Stimulated activated CD4-positive, alpha-beta T cell treated with anti-CD3 and anti-CD28 coated beads, TNF-alpha, amount 100 ng/mL, for 1 hour (primary cell): ENCODE measurements around the gene THBS1.

Experiments
- DNase-seq, 3 donors: peaks; one replicate each; pipeline ENCODE4 v3.0.0-alpha.2; 2020; ENCODE audit warnings: low read depth in 3 of 3, low spot score in 1 of 3

The THBS1 gene

DNA sequence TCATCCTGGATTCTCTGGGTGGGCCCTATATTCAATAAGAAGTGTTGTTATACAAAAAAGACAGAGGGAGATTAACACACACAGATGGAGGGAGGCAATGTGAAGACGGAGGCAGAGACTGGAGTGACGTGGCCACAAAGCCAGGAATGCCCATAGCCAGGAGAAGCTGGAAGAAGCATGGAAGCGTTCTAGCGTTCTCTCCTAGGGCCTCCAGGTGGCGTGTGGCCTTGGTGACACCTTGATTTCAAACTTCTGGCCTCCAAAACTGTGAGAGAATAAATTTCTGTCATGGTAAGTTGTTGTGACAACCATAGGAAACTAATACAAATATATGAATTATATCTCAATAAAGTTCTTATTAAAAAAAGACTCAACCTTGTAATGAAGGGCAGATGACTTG is 21.3 kb downstream of the THBS1 start:
- DNase-seq: no peak

DNA sequence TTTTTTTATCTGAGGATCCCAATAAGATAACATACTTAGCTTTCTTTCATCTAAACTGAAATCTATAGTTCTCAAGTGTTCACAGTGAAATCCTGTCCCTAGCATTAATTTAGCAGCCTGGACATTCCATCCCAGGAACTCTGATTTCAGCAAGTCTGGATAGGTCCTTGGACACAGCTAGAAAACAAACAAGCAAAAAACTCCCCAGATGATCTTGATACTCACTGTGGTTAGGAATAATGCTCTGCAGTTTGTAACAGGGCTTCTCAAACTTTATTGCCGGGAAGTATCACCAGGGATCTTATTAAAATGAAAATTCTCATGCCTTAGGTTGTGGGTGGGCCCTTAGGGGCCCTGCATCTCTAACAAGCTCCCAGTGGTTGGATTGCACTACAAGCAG is 24.3 kb downstream of the THBS1 start:
- no peak for DNase-seq

DNA sequence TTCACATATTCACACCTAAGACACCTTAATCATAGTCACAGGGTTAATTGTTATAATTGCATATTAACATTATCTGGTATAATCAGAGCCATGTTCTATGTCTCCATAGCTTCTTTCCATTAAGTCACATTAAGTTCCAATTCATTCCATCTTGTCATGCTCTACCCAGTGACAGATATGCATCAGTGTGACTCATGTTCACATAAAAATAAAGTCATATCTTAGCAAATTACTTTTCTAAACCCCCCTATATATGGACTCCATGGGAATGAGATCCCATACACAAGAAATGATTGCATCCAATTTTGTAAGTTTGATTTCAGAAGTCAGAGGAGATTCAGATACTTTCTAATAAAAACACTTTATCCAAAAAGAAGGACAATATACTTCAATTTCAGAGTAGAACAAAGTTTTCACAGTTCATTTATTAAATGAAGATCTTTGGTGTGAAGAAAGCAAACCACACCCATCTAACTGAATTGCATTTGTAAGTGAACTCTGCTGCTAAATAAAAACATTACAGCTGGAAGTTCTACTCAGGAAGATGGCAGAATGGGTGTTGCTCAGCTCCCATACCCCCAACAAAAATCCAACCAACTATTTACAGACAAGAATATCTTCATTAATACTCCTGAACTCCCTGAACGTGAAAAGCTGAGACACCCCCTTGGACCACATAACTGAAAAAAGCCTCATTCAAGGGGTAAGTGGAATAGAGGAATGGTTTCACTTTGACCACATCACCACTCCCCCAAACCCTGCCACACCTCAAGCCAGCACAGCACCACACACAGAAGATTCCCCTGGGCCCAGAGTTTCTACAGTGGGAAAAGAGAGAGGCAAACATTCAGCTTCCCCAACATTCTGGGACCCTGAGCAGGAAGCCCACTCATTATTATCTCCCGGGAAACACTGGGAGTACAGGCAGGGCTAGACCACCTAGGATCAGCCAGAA is 27.6 kb downstream of the THBS1 start:
- DNase-seq: no peak

DNA sequence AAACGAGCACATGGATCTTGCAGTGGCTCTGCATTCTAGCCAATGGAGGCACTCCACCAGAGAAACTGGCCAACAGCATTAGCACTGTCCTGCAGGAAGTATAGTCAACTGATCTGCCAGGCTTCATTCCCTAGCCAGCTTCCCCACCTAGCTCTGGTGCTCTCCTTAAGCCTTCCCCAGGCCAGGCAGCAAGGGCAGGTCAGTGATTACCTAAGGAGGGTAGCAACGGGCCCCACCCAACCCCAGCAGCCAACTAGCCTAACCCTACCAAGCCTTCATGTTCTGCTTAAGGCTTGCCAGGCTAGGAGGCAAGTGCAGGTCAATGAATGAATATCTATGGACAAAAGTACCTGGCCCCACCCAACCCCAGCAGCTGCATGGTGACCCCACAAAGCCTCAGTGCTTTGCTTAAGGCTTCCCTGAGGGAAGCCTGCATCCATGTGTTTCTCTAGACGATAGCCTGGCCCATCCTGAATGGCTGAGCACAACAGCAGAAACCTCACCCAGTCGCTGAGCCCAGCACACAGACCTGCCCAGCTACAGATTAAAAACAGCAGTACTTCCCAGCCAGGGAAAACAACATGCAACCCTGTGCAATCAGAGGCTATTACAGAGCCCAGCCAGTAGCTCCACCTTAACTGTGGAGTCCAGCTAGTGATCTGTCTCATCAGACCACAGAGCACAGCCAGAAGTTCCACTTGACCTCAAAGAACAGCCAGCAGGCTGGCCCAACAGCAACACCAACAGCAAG is 28.5 kb downstream of the THBS1 start:
- DNase-seq: no peak

DNA sequence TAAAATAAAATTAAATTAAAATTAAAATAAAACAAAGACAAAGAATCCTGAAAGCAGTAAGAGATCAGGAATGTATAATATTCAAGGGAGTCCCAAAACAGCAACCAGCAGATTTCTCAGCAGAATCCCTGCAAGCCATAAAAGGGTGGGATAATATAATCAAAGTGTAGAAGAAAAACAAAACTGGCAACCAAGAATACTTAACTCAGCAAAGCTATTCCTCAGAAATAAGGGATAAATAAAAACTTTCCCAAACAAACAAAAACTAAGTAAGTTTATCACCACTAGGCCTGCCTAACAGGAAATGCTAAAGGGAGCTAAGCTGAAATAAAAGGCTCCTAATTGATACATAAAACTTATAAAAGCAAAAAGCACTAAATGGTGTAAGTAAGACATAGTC is 29.8 kb downstream of the THBS1 start:
- no peak for DNase-seq

DNA sequence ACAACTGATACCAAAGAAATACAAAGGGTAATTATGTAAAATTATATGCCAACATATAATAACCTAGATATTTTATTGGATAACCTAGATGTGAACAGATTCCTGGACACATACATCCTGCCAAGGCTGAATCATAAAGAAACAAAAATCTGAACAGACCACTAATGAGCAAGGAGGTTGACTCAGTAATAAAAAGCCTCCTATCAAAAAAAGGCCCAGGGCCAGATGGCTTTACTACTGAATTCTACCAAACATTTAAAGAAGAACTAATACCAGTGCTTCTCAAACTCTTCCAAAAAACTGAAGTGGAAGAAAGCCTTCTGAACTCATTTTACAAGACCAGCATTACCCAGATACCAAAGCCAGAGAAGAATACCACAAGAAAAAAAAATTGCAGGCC is 32.4 kb downstream of the THBS1 start:
- no peak for DNase-seq

DNA sequence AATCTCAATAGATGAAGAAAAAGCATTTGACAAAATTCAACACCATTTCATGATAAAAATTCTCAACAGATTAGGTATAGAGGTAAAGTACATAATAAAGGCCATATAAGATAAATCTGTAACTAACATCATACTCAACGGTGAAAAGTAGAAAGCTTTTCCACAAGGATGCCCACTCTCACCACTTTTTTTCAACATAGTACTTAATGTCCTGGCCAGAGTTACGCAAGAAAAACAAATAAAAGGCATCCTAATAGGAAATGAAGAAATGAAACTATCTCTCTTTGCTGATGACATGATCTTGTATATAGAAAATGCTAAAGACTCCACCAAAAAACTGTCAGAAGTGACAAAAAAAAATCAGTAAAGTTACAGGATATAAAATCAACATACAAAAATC is 33.0 kb downstream of the THBS1 start:
- no peak for DNase-seq

DNA sequence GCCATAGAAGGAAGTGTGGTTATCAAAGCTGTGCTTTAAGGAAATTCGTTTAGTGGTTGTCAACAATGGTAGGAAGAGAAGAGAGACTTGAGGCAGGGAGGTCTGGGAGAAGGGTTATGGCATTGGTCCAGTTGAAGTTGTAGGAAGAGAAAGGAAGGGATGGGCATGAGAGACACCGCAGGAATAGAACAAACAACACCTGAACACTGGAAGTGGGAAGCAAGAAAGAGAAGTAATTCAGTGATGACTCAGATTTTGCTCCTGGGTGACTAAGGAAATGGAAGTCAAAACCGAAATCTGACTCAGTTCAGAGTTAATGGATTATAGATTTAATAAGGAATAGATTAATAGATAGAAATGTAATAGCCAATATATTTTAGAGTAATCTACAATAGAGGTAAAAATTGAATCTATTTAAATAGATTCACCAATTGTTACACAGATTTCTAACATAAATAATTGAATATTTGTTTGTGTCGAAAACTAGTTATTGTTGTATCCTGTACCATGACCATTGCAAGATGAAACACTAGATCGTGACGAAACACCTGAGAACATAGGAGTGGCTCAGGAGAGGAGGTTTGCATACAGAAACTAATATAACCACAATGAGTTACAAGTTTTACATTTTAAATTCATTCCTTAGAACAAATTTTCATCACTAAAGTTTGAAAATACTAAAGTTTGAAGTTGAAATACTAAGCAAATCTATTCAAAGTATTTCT is 36.0 kb downstream of the THBS1 start:
- no peak for DNase-seq

DNA sequence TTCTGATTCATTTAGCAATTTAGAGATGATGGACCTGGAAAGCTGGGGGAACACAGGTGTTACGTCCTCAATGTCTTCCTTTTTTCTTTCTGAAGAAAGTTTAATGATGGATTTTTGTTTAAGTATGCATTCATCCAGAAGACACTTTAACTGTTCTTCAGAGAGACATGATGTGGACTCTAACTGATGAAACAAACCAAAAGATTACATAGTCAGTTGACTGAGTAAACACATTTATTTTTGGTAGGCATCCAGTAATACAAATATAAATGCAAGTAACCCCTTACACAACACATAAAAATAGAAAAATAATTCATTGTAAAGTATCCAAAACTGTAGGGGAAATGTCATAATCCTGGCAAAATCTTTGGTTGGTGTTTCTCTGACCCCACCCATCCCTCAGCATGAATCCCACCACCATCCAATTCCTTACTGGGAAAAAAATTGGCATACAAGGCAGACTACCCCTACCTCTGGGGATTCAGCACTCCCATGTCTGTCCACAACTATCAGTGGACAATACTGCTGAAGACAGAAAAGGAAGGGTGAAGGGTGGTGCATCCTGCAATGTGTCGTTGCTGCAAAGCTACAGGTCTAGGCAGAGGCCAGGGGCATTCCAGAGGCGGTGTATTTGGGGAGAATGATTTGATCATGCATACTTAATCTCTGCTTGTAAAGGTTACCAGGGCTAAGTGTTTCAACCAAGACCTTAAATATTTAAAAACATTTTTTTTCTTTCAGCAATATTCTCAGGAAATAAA is 37.4 kb downstream of the THBS1 start:
- no peak for DNase-seq

DNA sequence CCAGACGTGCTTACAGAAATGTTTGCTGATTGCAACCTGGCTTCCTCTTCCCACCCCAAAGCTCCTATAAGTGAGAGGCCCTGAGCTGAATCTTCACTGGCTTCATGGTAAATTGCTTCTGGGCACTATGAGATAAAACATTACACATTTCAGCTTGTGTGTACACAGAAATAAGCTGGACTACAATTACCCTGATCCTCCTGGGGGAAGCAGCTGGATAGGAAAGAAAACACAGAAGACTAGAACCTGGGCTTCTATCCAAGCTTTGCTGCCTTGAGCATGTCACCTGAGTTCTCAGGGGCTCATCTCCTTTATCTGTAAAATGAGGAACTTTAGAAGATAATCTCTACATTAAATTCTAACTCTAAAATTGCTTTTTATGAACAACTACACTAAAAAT is 40.3 kb downstream of the THBS1 start:
- DNase-seq: no peak

DNA sequence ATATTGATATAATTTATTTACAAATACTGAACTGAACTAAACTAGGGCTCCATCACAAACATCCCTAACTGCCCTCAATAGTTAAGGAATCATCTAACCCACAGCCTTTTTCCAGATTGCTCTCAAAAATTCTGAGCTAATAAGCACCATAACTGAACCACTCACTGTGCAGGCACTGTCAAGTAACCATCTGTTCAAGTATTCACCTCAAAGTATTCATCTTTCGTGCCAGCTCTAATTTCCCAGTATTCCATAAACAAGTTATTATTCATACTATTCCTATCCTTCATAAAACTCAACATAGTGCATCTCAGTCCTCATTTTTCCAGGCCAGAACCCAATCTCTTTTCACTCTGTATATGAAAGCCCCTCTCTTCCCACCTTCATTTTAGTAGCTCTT is 41.1 kb downstream of the THBS1 start:
- no peak for DNase-seq

DNA sequence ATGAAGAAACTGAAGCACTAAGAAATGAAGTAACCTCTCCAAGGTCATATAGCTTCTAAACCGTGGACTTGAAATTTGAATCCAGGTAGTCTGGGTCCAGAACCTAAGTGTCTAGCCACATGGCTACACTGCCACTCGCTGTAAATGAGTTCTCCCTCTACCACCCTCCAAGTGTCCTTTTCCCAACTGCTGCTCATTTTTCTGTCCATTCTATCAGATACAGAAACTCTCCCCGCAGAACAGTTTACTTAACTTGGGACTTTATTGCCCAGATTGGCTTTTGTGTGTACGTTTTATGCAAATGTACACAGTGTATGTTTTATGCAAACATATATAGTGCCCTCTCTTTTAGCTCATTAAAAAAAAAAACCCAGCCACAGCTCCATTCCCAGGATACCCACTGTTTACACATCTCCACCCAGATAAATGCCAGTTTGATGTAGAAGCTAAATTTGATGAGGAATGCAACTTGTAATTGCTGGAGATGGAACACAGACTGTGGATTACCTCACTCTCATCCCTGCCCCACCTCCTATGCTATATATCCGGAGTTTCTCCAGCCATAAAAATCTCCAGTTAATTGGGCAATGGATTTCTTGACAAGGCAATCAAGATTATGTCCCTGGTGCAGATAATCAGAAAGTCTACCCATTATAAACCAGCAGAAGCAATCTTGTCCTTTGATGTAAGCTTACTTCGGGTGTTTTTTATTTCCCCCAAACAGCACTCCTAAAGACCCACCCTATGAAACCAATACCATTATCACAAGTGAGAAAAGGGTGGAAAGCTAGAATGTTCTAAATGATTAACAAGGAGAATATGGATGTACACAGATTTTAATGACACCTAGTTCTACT is 42.0 kb downstream of the THBS1 start:
- no peak for DNase-seq

DNA sequence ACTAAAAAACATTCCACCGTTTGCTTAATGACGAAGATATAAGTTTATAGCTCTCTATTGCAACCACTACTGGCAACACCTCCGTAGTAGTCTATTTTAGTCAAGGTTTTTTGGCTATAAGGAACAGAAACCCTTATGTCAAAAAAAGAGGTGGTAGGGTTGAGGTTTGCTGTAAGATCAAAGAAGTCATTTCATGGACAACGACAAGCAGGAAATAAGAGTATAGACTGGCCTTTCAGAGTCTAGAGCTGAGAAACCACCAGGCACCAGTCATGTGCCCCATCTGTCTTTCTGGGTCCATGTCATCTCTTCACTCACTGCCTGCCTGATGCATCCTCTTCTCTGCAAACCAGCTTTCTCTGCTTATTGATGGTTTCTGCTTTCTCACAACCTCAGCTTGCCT is 42.7 kb downstream of the THBS1 start:
- no peak for DNase-seq

DNA sequence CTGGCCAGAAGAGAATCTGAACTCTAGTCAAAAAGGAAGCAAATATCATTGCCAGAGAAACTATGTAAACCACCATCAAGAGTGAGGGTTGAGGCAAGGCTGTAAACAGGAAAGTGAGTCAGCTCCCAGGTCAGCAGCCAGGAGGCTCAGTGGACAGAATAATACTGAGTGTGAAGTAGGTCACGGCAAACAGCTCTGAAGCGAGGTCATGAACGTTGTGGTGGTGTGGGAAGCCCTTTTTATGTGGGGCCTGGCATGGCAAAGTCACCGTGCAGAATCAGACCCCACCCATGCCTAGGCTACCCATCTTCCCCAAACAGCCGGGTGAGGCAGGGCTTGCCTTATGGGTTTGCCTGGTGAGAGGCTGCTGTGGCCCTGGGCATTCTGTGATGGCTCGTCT is 43.9 kb downstream of the THBS1 start:
- peak in 2 of 3 donors; percentile 30 to 53 for DNase-seq

DNA sequence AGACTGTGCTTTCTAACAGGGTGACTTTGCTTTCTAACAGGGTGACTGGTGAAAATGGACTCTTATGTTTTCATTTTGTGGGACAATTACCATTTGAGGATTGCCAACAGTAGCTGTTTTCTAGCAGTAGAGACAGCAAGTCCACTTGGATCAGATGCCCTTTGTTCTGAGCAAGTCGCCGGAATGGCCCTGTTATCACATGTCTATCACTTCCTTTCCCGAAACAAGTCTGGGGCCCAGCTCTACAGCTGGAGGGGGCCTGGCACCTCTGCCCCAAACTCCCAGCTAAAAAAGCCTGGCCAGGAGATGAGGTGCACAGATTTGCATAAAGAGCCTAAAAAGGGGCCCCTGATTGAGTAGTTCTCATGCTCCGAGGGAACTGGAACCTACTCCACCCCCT is 44.6 kb downstream of the THBS1 start:
- no peak for DNase-seq

DNA sequence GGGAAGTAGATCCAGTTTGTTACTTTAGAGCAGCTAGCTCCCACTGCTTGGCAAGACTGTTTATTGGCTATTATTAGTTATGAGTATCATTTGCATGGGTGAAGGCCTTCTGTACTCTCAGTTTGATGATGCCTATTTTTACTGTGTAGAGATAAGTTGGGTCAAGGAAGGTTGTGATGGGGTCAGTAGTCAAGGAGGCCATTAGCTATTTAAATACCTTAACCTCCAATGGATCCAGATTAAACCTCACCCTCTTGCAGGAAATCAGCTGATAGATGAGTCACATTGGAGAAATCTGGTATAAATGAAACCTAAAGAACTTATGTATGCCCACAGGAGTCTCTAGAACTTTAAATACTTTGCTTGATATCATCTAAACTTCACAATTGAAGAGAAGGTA is 45.0 kb downstream of the THBS1 start:
- DNase-seq: no peak

DNA sequence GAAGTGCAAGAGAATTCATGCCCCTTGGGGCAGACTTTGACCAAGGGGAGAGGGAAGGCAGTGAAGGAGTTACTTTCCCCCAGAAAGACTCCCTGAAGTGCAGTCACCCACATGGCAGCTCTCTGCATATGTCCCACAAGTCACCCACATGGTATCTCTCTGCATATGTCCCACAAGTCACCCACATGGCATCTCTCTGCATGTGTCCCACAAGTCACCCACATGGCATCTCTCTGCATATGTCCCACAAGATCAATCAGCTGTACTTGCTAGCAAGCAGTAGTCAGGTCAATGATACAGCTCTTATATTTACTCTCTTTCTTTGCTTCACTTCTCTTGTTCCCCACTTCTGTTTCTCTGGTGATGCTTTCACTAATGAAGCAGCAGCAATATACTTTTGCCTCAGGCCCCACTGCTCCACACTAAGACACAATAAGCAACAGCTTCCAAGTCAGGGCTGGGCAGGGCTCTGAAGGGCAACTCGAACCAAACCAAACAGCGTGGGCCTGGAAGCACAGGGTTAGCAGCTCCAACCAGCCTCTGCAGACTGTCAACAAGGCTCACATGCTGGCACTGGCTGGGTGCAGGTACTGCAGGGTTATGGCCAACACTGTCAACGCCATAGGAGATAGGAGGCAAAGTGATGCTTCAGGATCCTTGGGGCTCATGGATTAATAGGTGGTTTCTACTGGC is 46.7 kb downstream of the THBS1 start:
- no peak for DNase-seq

DNA sequence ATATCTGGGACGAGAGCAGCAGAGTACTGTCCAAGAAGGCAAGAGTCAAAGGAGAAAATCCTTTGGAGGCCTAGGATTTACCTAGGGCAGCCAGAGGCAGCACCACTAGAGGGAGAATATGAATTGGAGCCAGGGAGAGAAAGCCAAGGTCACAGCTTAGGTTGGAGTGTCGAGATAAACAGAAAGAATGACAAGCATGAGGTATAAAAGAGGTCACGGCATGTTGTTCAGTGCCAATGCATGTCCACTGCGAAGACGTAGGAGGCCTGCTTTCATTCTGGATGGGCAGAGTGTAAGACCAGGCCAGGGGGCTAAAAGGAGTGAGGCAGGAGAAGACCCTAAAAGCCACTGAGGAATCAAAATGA is 47.2 kb downstream of the THBS1 start:
- no peak for DNase-seq

DNA sequence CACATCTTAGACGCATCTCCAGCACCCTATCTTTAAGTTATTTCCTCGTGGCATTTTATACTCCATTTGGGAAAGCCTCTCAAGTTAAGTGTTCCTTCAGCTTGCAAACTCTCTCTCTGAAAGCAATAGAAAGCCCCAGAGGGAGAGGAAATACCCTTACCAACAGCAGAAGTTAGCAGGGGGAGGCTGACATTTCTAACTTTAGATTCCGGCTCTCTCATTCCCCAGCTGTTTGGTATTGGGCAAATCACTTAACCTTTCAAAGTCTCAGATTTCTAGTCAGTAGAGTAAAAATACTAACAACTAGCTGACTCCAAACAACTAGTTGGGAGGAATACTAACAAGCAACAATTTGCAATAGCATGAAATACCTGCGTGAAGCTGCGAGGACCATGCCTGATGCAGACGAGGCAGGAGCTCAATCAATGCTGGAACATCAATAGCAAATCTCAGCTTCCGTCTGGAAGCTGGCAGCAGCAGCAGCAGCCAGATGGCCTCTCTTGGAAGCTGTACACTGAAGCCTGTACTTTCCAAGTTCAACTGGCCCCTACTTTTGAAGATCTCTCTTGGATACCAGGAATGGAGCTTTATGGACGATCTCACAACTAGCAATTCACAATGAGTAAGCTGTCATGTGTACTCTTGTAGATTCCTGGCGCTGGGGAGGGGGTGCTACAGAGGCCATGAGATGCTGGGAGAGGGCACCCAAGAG is 47.8 kb downstream of the THBS1 start:
- DNase-seq: no peak
